KBM-7 (cell line): Measurements from ENCODE around the gene IGF2BP1.

Experiments used
- DNase-seq: peaks from one replicate; pipeline ENCODE4 v3.0.0-alpha.2; 2015
- in situ Hi-C: fragments of 300-500 bp; cut with MboI; formaldehyde crosslinking; loops from 2 replicates; pipeline ENCODE4 v1.14.3; 2020; ENCODE audit warnings: low sequenced_read_pairs, low pct_unique_long_range_greater_than_20kb, mixed read lengths

Gene IGF2BP1

GRCh38 chr17:49041527-49041926 is 44.3 kb downstream of the IGF2BP1 start:
- no peak for DNase-seq
- in situ Hi-C loops = no loop called here

- DNase-seq = no peak
- in situ Hi-C loops = no loop called here
Observed at GRCh38 chr17:49045376-49045775, 48.2 kb downstream of the IGF2BP1 start.

GRCh38 chr17:49046912-49047311 is 49.7 kb downstream of the IGF2BP1 start:
- DNase-seq = no peak
- in situ Hi-C loops = no loop called here

- no peak for DNase-seq
- in situ Hi-C loops = no loop called here
Observed at GRCh38 chr17:49049265-49049664, 52.1 kb downstream of the IGF2BP1 start.

- in situ Hi-C loops = no loop called here
- no peak for DNase-seq
Observed at GRCh38 chr17:49050611-49051010, 53.4 kb downstream of the IGF2BP1 start.

GRCh38 chr17:49051269-49051668 is 54.1 kb downstream of the IGF2BP1 start:
- in situ Hi-C loops = no loop called here

GRCh38 chr17:49053171-49053829 is 56.1 kb downstream of the IGF2BP1 start:
- in situ Hi-C loops = no loop called here
- no peak for DNase-seq

More at GRCh38 chr17:49051269-49051668, 54.1 kb downstream of the IGF2BP1 start:
- DNase-seq = no peak

GRCh38 chr17:49054342-49055092 is 57.3 kb downstream of the IGF2BP1 start:
- in situ Hi-C loops = no loop called here
- DNase-seq = no peak

- DNase-seq = no peak
- in situ Hi-C loops = no loop called here
Observed at GRCh38 chr17:49055181-49055927, 58.2 kb downstream of the IGF2BP1 start.

GRCh38 chr17:49061524-49061943 is 64.3 kb downstream of the IGF2BP1 start:
- in situ Hi-C loops = no loop called here
- no peak for DNase-seq

- in situ Hi-C loops = no loop called here
- DNase-seq = no peak
Observed at GRCh38 chr17:49063652-49064051, 66.5 kb downstream of the IGF2BP1 start.

- no peak for DNase-seq
- in situ Hi-C loops = no loop called here
Observed at GRCh38 chr17:49067163-49067562, 70.0 kb downstream of the IGF2BP1 start.

GRCh38 chr17:49069585-49070273 is 72.5 kb downstream of the IGF2BP1 start:
- in situ Hi-C loops = no loop called here
- no peak for DNase-seq

- in situ Hi-C loops = no loop called here
- peak; percentile 12 for DNase-seq
Observed at GRCh38 chr17:49071106-49071505, 73.9 kb downstream of the IGF2BP1 start.

- in situ Hi-C loops = no loop called here
- no peak for DNase-seq
Observed at GRCh38 chr17:49074851-49075540, 77.8 kb downstream of the IGF2BP1 start.

GRCh38 chr17:49076573-49077384 is 79.6 kb downstream of the IGF2BP1 start:
- in situ Hi-C loops = no loop called here
- no peak for DNase-seq

GRCh38 chr17:49078248-49078647 is 81.1 kb downstream of the IGF2BP1 start:
- no peak for DNase-seq
- in situ Hi-C loops = no loop called here
